GM21717 (cell line): ENCODE results near the gene STEAP3.

Source experiments
- ATAC-seq: cut with Tn5 transposase; IDR thresholded peaks from one replicate; pipeline ENCODE4 v1.9.1; 2021; ENCODE audit warnings: mild to moderate bottlenecking, moderate library complexity; ENCODE audit not compliant: unreplicated experiment

The STEAP3 gene

GRCh38 chr2:119225105-119225865 lies 1.7 kb downstream of the STEAP3 start:
- no peak for ATAC-seq

- ATAC-seq, result no peak
These were observed 2.3 kb downstream of the STEAP3 start for GRCh38 chr2:119225926-119226325.

GRCh38 chr2:119227346-119227745 lies 3.7 kb downstream of the STEAP3 start:
- ATAC-seq, result no peak

GRCh38 chr2:119228136-119228535 lies 4.5 kb downstream of the STEAP3 start:
- ATAC-seq, result no peak

GRCh38 chr2:119228964-119229363 lies 5.3 kb downstream of the STEAP3 start:
- no peak for ATAC-seq

DNA sequence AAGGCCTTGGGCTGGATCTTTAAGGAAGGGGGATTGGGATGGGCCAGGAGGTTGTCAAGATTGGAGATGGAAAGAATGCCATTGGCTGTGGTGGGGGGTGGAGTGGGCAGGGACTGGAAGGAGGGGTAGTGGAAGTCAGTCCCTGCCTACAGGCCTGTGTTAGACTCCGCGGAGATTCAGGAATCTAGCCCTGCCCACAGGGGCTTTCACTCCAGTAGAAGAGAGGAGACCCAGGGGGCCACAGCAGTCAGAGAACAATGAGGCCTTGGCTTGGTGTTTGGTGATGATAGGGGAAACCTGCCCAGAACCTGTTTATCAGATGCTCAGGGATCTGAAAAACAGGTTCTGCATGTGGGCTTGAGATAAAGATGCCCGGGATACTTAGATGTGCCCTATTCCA lies 6.1 kb downstream of the STEAP3 start:
- no peak for ATAC-seq

GRCh38 chr2:119230219-119231185 lies 6.9 kb downstream of the STEAP3 start:
- no peak for ATAC-seq

GRCh38 chr2:119231975-119232665 lies 8.5 kb downstream of the STEAP3 start:
- peak; percentile 49 for ATAC-seq

DNA sequence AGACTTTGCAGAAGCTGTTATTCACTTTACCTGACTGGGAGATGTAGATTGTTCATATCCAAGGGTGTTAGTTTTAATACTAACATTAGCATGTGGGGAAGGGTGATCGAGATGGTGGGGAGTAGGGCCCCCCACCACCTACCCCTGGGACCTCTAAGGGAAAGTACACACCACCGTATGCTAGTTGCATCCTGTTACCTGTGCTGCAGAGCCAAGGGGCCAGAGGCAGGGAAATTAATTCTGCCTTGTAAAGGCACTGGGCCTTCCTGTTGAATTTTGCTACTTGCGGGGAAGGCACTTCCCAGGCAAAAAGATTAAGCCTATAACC lies 9.0 kb downstream of the STEAP3 start:
- ATAC-seq, result peak; percentile 29

DNA sequence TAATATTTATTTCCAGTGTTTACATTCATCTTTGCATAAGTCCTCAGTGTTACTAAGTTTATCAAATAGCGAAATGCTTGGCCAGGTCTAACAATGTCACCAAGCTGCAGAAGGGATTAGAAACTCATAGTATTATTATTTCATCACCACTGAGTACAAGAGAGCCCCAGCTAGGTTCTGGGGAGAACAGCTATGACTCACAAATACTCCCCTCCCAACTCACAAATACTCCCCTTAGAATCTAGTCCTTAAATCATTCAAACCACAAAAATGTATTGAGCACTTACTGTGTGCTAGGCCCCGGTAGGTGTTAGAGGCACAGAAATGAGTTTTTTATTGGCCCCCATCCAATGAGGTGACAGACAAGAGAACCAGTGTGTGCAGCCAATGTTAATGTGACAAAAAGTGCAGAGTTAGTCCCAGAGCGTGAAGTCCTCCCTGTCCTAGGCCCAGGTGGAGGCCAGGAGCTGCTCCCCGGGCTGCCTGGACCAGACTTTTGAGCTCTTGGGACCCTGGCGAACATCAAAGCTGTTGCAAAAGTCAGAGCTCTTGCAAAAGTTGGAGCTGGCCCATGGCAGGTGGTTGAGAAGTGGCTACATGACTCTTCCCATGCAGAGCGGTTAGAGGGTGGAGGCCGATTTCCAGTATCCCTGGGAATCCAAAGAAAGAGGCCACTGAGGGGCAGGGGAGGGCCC lies 9.8 kb downstream of the STEAP3 start:
- ATAC-seq, result peak; percentile 46

GRCh38 chr2:119234021-119235019 lies 10.7 kb downstream of the STEAP3 start:
- no peak for ATAC-seq

DNA sequence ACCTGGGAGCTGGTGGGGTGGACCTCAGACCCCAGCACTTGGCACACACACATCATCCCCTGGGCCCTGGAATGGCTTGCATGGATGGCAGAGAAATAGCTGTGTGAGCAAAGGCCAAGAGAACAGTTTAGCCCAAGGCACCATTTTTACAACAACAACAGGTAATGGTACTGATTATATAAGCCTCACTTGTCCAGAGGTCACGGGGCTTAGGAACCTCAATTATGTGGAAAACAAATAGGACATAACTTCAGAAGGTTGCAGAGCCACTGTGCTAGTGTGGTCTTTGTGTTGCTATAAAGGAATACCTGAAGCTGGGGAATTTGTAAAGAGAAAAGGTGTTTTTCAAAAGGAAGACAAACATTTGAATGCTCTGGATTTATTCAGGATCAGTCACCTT lies 13.2 kb downstream of the STEAP3 start:
- ATAC-seq, result no peak

DNA sequence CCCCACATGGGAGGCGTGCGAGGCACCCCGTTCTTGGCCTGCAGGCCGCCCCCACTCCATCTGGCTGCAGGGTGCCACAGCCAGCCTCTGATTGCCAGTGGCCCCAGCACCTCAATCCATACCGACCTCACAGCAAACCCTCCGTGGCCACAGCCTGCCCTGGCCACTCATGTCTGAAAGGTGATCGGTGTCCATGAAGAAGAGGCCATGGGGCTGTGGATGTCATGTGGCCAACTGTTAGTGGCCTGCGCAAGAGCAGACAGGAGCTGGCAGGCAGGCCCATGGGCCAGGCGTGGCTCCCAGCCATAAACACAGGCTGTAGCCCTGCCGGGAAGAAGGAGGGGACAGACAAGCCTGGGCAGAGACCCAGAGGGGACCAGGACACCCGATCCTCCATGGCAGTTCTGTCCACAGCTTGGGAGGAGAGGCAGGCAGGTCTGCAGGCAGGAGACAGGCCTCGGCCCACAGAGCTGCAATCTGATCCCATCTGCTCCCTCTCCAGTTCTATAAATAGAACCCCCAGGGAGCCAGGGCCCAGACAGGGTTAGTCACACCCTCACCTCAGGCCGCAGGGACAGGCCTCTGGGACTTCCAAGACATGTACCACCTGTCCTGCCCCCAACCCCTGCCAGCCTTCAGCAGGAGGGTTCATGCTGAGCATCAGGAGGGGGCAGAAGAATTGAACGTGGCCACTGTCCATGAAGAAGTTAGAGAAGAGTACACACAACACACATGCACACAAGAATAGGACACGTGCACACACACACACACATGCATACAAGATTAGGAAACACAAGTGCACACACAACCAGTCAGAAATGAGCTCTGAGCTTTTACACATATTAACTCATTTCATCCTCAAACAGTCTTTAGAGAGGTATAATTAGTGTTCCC lies 16.9 kb downstream of the STEAP3 start:
- no peak for ATAC-seq

- ATAC-seq, result no peak
These were observed 17.5 kb downstream of the STEAP3 start for GRCh38 chr2:119241205-119241532.

DNA sequence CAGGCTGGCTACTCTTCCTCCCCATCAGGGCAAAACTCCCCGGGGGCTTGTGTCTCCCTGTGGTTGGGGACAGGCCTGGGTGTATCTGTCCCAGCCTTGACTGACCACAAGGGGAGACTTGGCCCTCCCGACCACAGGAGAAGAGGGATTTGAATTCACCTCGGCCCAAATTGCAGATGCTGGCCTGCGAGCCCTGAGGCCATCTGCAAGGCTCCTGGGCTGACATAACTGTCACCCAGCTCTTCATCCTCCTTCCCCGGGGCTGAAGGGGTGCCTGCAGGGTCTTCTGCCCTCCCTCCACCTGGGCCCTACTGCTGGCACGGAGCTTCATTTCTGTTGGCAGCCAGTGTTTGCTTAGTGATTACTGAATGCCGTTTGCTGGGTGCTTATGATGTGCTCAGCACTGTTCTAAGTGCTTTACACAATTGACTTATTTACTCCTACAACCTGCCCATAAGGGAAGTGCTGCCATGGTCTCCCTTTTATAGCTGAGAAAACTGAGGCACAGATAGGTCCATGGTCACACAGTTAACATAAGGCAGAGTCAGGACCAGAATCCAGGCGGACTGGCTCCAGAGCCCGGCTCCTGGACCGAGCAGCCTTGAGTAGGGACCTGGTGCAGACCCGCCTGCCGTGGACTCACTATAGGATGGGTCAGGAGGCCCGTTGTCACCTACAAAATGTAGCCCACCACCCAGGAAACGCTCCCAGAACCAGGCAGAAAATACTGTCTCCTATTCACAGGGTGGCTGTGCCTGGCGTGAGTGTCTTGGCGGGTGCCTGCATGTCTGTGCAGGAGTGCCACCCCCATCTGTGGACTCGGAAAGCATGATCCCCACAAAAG lies 18.9 kb downstream of the STEAP3 start:
- ATAC-seq, result no peak

DNA sequence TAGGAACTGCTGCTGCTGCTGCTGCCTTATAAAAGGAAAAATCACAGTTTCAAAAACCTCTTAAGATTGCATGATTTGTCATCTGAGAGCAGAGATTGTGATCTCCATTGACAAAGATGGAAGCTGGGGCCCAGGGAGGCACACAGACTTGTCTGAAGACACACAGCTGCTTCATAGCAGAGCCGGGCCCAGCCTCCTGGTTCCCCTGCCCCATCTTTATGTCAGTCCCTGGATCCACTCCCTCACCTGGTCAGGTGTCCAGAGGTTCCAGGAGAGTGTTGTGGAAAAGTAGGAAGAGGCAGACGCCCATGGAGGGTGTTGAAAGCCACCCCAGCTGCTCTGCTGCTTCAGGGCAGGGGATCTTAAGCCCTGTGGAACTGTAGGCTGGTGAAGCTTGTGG lies 20.0 kb downstream of the STEAP3 start:
- ATAC-seq, result no peak

GRCh38 chr2:119245076-119245840 lies 21.6 kb downstream of the STEAP3 start:
- ATAC-seq, result no peak
